ENCODE results near the gene FKBP8. TPM values are rescaled to one million over a fixed set of nuclear protein-coding genes. Genes with fewer than 3 reads are reported as not detected.

Gene FKBP8
- polyA plus RNA-seq, 10 donors = 80.2 to 170 (median 117) TPM

DNA sequence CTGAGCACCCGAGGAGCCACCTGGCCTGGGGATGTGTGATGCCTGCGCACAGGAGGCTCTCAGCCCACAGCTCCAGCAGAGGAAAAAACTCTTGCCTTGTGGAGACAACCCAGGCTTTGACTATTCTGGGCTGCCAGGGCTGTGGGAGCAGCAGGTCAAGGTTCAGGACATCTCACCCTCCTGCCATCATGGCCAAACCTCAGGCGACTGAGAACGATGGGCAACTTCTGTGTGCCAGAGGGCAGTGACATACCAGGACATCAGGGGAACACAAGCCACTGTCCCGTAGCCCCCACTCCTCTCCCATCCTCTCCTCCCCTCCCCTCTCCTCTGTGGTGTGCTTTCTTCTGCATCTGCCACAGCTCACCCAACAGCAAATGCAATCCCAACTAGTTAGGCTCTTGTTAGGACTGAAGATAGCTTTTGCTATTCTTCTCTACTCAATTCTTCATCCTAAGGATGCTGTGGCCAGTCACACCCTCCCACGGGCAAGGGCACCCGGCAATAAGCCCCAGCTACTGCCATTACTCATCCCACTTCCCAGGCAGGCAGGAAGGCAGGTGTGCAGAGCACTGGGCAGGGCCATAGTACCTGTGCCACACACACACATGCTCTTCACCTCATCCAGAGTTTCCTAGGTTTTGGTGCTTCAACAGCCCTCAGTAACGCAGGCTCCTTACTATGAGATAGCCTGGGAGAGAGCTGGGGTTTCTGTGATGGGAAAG, 38.3 kb downstream of the FKBP8 start:
- DNase-seq = no peak

DNA sequence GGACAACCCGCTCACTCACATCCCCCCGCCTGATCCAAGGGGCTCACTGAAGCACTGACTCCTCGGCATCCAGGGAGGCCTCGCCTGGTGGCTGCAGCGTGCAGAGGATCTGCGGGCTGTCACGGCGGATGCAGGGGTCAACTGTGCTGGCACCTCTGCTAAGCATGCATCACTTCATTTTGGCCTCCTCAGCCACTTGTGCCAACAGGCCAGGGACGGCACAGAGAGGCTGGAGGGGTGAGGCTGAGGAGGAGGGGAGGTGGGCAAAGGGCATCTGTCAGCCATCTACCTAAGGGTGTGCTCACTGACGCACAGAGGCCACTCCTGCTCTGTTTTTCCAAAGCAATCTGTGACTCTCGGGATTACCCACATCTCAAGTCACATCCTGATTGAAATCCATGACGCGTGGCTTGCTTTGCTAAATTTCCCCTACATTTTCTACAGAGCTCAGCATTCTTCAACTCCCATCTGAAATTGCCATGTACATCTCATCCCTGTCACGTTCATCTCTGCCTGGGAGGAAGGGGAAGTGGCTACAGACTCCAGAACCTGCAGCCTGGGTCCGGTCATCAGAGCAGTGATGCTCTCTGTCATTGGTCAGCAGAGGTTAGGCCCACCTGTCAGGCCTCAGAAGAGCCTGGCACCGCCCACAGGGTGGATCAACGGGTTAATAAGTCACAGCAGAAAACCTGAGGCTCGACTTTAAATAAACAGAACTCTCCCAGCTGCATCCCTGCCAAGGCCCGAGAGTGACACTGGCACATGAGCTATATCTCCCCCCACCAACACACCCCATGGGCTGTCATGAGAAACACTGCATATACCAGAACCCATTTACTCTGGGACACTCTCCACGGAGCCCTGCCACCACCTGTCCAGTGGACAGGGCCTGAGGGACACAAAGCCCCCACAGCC, 39.1 kb downstream of the FKBP8 start:
- peak in 1 of 3 donors; percentile 48 for DNase-seq

DNA sequence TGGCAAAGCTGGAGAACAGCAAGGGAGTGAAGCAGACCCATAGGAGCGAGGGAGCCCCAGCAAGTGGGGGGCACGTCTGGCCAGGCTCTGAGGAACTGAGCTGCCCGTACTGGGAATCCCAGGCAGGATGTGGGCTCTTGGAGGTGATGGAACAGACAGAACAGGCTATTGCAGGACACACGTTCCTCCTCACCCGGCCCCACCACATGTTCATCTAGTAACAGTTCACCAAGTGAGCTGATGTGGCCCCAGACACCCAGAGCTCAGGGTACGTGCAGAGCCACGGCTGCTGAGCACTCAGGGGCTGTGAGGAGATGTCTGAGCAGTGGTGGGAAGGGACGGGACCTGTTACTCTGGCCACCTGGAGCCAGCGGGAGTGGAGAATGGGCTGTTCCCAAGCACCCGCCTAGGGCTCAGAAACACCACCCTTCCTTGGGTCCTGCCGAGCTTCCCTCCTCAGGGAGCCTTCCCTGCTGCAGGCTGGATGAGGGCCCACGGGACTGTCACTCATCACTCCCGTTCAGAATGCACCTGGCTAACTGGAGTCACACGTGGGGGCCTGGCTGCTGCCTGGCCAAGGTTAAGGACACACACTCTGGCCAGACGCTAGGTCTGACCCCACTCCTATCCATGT, 39.9 kb downstream of the FKBP8 start:
- no peak for DNase-seq

DNA sequence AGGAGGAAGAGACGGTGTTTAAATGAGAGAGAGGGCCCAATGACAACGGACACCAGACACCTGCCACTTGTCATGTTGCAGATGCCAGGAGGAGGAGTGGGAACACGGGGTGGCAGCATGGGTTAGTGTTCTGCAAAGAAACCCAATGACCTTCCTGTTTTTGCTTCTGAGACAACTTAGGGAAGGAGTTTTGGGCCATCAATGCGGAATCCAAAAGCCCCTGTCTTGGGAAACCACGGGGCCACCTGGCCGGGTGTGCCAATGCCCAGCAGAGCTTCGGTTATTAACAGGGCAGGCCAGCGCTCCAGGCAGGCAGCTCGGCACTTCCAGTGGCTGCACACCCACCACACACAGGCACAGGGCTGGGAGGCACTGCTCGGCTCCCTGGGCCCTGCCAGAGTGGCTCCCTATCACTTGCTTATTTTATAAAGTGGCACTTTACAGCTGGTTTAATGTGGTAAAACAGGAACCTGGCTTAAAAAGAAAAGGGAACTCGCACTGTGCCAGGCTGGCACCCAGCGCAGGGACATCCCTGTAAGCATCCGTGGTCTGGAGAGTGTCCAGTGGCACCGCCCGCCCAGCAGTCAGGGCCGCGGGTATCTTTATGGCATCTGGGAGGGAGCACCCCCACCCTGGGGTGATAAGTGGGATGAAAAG, 40.6 kb downstream of the FKBP8 start:
- DNase-seq = no peak

DNA sequence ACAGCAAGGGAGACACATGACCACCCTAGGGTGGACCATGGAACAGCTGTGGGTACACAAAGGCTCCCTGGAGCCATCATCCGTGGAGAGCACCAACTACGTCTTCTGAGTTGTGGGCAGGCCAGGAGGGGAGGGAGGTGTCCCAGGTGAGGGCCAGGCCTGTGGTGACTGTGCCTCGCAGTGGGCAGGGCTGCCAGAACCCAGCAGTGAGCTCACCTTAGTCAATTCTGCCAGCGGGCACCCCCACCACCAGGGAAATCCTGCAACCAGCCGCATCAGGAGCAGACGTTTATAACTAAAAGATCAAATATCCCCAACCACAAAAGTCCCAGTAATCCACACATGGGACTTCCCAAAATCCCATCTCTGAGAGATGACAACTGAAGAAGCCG, 41.1 kb downstream of the FKBP8 start:
- DNase-seq = no peak

DNA sequence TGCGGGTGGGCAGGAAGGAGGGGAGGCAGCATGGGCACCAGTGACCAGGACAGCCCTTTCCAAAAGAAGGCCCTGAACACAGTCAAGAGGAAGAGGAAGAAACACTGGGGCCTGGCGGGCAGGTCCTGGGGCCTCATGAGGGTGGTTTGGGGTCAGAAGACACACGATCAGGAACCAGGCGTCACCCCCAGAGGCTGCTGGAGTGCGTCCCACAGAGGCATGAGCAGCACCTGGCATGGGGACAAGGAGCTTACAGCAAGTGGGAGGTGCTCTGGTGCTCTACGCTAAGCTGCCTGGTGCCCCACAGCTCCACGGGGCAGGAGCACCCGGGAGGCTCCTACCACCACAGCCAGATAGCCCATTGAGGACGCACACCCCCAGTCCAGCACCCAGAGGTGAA, 41.5 kb downstream of the FKBP8 start:
- no peak for DNase-seq

DNA sequence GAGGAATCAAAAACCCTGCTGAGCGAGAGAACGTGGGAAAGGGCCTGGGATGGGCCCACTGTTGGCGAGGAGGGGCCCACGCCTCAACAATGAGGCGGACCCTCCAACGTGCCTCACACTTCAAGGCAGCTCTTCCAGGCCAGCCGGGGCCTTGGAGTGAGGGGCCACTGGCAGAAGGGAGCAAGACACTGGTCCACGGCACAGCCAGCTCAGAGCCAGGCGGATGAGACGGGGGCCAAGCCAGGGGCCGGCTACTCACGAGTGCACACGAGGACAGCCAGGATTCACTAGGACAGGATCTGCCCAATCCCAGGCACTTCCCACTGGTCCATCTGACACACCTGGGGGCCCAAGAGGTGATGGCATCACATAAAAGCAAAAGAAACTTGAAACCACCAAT, 42.0 kb downstream of the FKBP8 start:
- DNase-seq = no peak

DNA sequence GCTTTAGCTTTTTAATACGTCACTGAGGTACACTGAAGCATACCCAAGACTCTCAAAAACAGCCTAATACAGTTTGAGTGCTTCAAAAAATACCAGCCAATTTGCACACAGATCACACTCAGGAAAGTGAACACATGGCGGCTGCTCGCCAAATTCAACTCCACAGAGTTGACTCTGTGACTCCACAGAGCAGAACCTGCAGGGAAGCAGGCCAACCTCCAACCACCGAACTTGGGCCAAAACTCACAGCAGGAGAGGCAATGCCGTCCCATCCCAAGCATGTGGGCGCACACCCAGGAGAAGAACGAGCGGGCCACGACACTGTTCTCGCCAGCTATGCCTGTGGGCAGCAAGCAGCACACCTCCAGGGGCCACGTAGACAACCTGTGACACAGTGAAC, 42.6 kb downstream of the FKBP8 start:
- DNase-seq = no peak

DNA sequence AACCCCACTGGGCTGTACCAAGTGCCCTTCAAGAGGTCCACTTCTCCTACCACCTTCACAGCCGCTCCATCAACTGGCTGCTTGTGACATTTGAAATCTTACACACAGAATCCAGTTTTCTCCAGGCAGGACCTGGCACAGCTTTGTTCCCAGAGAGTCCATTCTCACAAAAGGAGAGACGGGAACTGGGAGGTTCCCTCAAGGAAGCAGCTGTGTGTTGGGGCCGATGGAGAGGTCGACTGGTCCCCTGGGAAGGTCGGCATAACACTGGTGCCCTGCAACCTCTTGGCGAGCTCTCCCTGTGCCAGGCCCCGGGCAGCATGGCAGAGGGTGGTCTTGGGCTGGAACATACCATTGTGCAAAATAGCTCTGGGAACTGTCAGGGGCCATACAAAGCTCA, 43.0 kb downstream of the FKBP8 start:
- peak in 1 of 3 donors; percentile 58 for DNase-seq

DNA sequence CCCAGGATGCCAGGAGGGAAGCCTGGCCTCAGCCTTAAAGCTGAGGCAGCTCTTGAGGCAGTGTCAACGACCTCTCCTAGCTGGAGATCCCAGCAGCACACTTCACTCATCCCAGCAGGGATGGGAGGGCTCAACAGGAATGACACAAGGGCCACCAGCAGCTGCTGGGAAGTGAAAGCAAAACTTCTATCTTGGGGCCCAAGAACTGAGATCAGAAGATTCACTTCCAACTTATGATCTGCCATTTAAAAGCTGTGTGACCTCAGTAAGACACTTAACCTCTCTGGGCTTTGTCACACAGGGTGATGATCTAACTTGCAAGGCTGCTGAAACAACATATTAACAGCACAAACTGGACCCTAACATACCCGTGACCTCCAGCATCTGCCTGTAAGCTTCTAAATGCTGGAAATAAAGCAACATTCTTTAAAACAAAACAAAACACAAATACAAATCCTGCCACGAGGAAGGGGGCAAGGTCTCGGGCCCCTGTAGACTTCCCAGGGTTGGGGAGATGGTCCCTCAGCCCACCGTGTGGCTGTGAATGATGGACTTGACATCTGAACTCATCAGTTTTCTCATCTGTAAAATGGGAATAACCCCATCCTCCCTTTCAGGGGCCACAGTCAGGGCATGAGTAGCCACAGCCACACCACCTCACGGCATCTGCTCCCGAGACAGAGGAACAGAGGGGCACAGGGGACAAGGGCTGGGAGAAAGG, 44.2 kb downstream of the FKBP8 start:
- no peak for DNase-seq

DNA sequence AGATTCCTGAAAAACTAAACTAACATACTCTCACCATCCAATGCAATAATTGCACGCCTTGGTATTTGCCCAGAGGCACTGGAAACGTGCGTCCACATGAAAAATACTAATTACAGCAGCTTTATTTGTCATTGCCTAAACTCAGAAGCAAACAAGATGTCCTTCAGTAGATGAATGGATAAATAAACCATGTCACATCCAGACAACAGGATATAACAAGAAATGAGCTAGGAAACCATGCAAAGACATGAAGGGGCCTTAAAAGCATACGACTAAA, 46.5 kb downstream of the FKBP8 start:
- no peak for DNase-seq

DNA sequence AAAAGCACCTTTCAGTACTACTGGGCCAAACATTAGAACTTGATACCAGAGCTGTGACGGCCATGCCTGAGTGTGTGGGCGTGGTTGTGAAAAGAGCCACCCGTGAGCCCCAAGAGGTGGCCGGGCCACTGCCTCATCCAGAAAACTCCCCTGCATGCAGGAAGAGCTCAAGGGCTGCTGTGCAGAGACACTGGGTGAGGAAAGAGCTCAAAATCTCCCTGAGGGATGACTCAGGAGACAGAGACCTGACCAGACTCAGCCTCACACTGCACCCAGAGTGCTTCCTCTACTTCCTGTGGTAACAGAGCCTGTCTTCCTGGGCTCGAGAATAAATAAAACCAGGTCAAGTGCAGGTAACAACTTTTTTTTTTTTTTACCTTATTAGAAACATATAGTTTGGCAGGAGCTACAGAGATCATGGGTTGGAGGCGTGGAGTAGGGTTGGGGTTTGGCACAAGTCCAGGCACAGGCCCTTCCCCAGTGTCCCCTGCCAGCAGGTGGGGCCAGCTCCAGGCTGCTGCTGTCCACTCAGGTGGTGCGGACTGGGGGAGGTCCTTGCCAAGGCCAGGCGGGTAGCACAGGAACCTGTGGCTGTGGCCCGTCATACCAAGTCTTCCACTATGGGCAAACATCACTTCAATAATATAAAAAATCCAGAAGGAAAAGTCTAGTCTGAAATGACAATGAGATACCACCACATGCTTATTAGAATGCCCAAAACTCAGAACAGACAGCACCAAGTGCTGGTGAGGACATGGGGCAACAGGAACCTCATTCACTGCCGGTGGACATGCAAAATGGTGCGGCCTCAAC, 47.0 kb downstream of the FKBP8 start:
- no peak for DNase-seq

DNA sequence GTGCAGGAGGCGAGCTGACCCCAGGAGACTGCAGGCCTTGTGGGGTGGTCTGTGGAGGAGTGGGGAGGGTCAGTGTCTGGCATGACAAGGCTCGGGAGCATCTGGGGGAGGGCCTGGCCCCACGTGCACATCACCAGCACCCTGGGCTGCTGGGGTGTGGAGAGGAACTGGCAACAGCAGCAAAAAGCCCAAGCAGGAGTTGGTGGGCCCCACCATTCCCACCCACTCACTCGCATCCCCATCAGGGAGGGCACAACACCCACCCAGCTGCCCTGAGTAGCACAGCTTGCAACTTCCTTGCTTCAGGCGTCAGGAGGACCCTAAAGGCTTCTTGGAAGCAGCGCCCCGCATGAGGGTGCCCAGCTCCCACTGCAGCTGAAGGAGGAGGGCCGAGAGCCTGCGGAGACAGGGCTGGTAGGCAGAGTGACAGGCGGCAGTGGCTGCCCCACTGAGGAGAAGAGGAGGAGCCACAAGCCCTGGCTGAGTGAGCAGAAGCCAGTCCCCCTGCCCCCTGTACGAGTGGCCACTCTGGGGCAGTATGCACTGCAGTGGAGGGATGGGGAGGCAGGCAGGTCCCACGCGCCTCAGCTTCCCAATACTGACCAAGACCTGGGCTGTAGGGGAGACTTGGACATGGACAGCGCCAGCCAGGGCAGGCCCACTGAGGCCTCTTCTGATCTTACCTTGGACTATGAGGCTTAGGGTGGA, 48.0 kb downstream of the FKBP8 start:
- DNase-seq = no peak

DNA sequence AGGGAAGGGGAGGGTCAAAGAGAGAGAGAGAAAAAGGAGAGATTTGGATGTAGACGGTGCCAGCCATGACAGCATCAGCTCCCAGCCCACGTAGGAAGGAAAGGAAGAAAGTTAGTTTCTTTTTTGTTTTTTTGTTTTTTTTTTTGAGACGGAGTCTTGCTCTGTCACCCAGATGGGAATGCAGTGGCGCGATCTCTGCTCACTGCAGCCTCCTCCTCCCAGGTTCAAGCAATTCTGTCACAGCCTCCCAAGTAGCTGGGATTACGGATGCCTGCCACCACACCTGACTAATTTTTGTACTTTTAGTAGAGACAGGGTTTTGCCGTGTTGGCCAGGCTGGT, 49.1 kb downstream of the FKBP8 start:
- DNase-seq = peak in 1 of 3 donors; percentile 48

DNA sequence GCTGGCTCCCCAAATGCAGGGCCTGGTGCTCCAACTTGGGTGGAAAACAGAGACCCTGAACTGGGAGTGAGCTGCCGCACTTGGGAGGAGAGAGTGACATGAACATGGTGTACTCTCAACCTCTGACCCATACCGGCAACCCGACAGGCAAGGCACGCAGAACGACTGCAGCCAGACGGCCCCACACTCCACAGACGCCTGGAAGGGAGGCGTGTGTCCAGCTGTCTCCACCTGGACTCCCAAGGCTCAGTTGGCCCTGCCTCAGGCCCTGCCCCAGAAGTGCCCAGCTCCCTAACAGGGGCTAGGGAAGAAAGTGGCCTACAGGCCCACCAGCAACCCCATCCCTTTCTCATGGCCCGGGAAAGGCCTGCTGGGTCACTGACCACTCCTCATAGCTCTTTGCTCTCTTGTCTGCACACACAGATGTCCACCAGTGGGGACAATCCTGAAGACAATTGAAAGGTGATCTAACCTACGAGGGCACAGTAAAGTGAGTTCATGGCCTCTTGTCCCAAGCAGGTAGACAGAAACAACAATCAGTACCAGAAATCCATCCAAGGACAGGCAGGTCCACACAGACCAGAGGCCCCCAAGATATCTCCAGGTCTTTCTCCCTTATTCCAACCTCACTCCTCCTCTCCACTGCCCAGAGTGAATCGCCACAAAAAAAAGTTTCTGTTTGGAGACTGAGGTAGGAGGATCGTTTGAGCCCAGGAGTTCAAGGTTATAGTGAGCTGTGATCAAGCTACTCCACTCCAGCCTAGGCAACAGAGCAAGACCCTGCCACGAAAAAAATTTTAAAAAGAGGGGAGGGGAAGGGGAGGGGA, 49.7 kb downstream of the FKBP8 start:
- DNase-seq = no peak

DNA sequence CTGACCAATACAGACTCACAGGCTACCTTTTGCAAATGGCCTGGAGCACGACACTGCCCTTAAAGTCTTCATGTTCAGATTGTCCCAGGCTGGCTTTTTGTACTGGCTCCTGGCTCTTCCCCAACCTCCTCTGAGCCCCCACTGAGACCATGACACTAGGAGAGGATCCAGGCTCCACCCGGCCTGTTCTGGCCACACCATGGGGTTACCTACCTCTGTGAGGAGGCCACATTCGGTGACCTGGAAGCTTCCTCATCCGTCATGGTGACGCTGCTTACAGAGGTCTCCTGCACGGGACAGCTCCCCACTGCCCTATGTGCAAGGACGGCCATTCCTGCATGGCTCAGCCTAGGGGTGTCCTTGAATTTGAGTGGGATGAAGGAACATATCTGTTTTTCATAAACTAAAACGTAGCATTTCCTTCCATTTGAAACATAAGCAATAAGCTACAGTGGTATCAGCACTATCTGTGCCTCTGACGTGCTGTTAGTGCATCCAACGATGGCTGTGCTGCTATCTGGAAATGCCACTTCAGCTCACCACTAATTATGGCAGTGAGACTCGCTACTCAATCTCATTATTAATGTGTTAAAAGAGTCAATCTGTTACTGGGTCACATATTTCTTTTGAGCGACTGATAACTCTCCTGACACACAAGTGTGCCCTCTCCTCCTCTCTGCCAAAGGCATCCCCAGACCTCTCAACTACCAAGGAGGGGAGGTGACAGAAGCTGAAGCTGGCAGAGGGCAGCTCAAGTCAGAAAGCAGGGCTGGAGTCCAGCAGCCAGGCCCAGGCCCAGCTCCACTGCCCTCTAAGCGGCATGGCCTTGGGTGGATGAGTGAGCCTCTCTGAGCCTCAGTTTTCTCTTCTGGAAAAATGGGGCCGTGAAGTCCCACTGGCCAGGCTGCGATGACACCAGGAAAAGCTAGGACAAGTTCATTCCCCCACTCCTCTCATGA, 51.1 kb downstream of the FKBP8 start:
- DNase-seq = no peak

DNA sequence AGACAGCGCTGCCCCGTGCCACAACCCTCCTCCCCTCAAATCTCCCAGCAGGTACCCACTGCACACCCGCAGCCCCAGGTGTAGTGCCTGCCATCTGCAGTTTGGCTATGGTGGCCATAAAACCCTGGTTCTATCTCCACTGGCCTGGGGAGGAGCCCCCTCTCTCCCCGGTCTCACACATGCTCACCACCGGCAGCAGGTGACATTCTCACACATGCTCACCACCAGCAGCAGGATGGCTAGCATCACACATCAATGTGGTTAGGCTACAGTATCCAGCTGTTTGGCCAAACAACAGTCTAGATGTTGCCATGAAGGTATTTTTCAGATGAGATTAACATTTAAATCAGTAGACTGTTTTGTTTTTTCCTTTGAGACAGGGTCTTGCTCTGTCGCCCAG, 52.6 kb downstream of the FKBP8 start:
- DNase-seq = no peak

DNA sequence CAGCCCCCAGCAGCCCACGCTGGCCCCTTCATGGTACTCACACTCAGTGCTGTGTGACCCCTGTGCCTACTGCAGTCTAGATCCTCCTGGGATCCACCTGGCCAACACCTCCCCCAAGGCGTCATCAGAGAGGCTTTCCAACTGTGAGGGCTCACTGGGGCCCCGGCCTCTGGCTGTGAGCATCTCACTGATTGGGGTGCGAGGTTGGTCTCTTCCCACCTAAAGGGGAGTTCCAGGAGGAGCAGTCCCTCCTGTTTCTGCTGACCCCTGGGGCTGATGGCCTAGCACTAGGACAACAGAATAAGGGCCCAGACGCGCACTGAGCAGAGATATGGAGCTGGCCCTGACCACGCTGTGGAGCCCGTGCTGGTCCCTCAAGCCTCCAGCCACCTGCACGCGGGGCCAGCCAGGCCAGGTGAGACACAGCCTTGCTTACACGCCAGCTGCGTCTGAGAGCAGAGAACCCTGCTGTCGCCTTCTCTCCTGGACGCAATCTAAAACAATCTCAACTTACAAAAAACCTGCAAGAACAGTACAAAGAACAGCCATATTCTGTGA, 53.7 kb downstream of the FKBP8 start:
- no peak for DNase-seq
